Upper lobe of left lung (tissue), 4 donors: ENCODE data around the gene IL22RA1.

Source experiments
- EP300 ChIP-seq, 4 donors: sonication (generic); formaldehyde crosslinking; IDR thresholded peaks; one replicate each; pipeline ENCODE4 v1.5.1; 2017; ENCODE audit warnings: antibody characterized with exemption in 4 of 4, control low read depth in 2 of 4
- TF ChIP-seq, protein P1 (sequence below), 6 experiments: fragments of 450-650 bp in 4 of 6; fragments of 200-600 bp in 2 of 6; sonication (generic) in 2 of 6; IDR thresholded peaks; one replicate each; pipeline ENCODE4 v1.5.1; 2016 to 2019; ENCODE audit warnings: antibody characterized with exemption in 6 of 6

DNA sequence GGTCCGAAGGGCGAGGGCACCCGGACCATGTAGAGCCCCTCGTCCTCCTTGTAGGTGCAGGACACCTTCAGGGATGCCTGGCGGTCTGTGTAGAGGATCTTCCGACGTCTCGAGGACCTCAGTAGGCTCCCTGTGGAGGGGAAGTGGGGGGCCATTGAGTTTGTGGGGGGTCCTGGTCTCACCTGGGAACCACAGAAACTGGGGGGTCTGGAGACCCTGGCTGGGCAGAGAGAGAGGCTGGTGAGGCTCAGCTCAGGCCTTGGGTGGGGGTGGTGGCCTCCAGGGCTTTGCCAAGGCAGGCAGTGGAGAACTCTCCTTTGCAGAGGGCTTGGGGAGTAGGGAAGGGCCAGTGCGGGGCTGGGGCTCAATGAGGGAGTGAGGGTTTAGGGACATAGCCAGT is 50.0 kb downstream of the IL22RA1 start:
- TF ChIP-seq, protein P1, sequence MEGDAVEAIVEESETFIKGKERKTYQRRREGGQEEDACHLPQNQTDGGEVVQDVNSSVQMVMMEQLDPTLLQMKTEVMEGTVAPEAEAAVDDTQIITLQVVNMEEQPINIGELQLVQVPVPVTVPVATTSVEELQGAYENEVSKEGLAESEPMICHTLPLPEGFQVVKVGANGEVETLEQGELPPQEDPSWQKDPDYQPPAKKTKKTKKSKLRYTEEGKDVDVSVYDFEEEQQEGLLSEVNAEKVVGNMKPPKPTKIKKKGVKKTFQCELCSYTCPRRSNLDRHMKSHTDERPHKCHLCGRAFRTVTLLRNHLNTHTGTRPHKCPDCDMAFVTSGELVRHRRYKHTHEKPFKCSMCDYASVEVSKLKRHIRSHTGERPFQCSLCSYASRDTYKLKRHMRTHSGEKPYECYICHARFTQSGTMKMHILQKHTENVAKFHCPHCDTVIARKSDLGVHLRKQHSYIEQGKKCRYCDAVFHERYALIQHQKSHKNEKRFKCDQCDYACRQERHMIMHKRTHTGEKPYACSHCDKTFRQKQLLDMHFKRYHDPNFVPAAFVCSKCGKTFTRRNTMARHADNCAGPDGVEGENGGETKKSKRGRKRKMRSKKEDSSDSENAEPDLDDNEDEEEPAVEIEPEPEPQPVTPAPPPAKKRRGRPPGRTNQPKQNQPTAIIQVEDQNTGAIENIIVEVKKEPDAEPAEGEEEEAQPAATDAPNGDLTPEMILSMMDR (IDR thresholded peaks at IDR 0.05) = no peak
- no peak for TF ChIP-seq EP300 (IDR thresholded peaks at IDR 0.05)
